HepG2 (cell line): ENCODE data around the gene DDRGK1. TPM values are rescaled to one million over a fixed set of nuclear protein-coding genes. Genes with fewer than 3 reads are reported as not detected.

Experiments
- CBX2 ChIP-seq, 2 experiments: fragments of 200-600 bp in 1 of 2; sonication (generic); formaldehyde crosslinking in 1 of 2; IDR thresholded peaks; 2 replicates each; pipeline versions ENCODE4 v1.7.0 to v1.8.1; 2018 to 2022; ENCODE audit warnings: low read depth in 2 of 2, low read length in 1 of 2, mild to moderate bottlenecking in 1 of 2, missing genetic modification reagents in 1 of 2
- DR1 ChIP-seq: sonication (generic); formaldehyde crosslinking; IDR thresholded peaks from 2 replicates; pipeline ENCODE4 v1.8.0; 2021; ENCODE audit warnings: mild to moderate bottlenecking, missing genetic modification reagents, inconsistent platforms
- E2F2 ChIP-seq: sonication (generic); formaldehyde crosslinking; IDR thresholded peaks from 2 replicates; pipeline ENCODE4 v1.4.0; 2020; ENCODE audit warnings: missing genetic modification reagents, borderline replicate concordance
- GLMP ChIP-seq: sonication (generic); formaldehyde crosslinking; IDR thresholded peaks from 2 replicates; pipeline ENCODE4 v1.9.0; 2021; ENCODE audit warnings: missing genetic modification reagents, mild to moderate bottlenecking, borderline replicate concordance
- MAX ChIP-seq: IDR thresholded peaks from 2 replicates; pipeline ENCODE4 v1.6.1; 2012; ENCODE audit warnings: inconsistent platforms
- PTBP1 ChIP-seq: fragments of 200-400 bp; formaldehyde crosslinking; IDR thresholded peaks from 2 replicates; pipeline ENCODE4 v1.6.1; 2018; ENCODE audit warnings: low read length, low read depth; ENCODE audit not compliant: poor library complexity, severe bottlenecking
- RBM39 ChIP-seq: fragments of 200-400 bp; formaldehyde crosslinking; IDR thresholded peaks from one replicate; pipeline ENCODE4 v1.6.1; 2018; ENCODE audit warnings: antibody characterized with exemption, mild to moderate bottlenecking, low read depth, low read length; ENCODE audit not compliant: poor library complexity, severe bottlenecking
- ZBTB4 ChIP-seq: sonication (generic); formaldehyde crosslinking; IDR thresholded peaks from 2 replicates; pipeline ENCODE4 v1.4.0; 2020; ENCODE audit warnings: missing genetic modification reagents, mild to moderate bottlenecking, borderline replicate concordance
- ZC3H13 ChIP-seq: sonication (generic); formaldehyde crosslinking; IDR thresholded peaks from 2 replicates; pipeline ENCODE4 v1.8.1; 2023; ENCODE audit warnings: mild to moderate bottlenecking, missing genetic modification reagents, moderate library complexity
- ZNF33A ChIP-seq: sonication (generic); formaldehyde crosslinking; IDR thresholded peaks from 2 replicates; pipeline ENCODE4 v1.5.1; 2020; ENCODE audit warnings: missing genetic modification reagents, mild to moderate bottlenecking, moderate library complexity, borderline replicate concordance
- ZNF501 ChIP-seq: sonication (generic); formaldehyde crosslinking; IDR thresholded peaks from 2 replicates; pipeline ENCODE4 v1.5.1; 2020; ENCODE audit warnings: mild to moderate bottlenecking, moderate library complexity, missing genetic modification reagents
- ZNF550 ChIP-seq: sonication (generic); formaldehyde crosslinking; IDR thresholded peaks from 2 replicates; pipeline ENCODE4 v1.4.0; 2020; ENCODE audit warnings: mild to moderate bottlenecking, missing genetic modification reagents, borderline replicate concordance
- ZNF775 ChIP-seq: sonication (generic); formaldehyde crosslinking; IDR thresholded peaks from 2 replicates; pipeline ENCODE4 v1.4.0; 2020; ENCODE audit warnings: missing genetic modification reagents, mild to moderate bottlenecking, moderate library complexity, borderline replicate concordance
- ZNF780A ChIP-seq: sonication (generic); formaldehyde crosslinking; IDR thresholded peaks from 2 replicates; pipeline ENCODE4 v1.8.0; 2022; ENCODE audit warnings: mild to moderate bottlenecking, missing genetic modification reagents, moderate library complexity
- ZNF883 ChIP-seq: sonication (generic); formaldehyde crosslinking; IDR thresholded peaks from 2 replicates; pipeline ENCODE4 v1.5.1; 2020; ENCODE audit warnings: mild to moderate bottlenecking, missing genetic modification reagents; ENCODE audit errors: not compliant biosample characterization
- ZSCAN21 ChIP-seq: sonication (generic); formaldehyde crosslinking; IDR thresholded peaks from 2 replicates; pipeline ENCODE4 v1.8.0; 2022; ENCODE audit warnings: mild to moderate bottlenecking, missing genetic modification reagents, moderate library complexity, borderline replicate concordance
- ZSCAN31 ChIP-seq: sonication (generic); formaldehyde crosslinking; IDR thresholded peaks from 2 replicates; pipeline ENCODE4 v1.5.0; 2020; ENCODE audit warnings: low read depth, mild to moderate bottlenecking, missing genetic modification reagents
- ZSCAN5A ChIP-seq: sonication (generic); formaldehyde crosslinking; IDR thresholded peaks from 2 replicates; pipeline ENCODE4 v1.8.0; 2022; ENCODE audit warnings: mild to moderate bottlenecking, missing genetic modification reagents, borderline replicate concordance
- ZSCAN9 ChIP-seq: IDR thresholded peaks from 2 replicates; pipeline ENCODE4 v1.6.1; 2016; ENCODE audit warnings: borderline replicate concordance
- polyA plus RNA-seq, 8 experiments: library from polyadenylated mRNA; depleted of rRNA in 3 of 8; stranded (reverse) in 7 of 8; unstranded in 1 of 8; fragments of >200 nt; fragmentation: Illumina TruSeq in 4 of 8; extraction: Trizol in 4 of 8; gene quantifications; 2 replicates each; pipeline versions ENCODE4 v1.2.1 to v1.2.3, GENCODE V29; 2011 to 2016; ENCODE audit warnings: low read depth in 4 of 8, missing spikeins in 1 of 8, mixed read lengths in 1 of 8; ENCODE audit not compliant: insufficient read depth in 1 of 8
- total RNA-seq, 5 experiments: library from RNA; depleted of rRNA; stranded (reverse); fragments of >200 nt; fragmentation: Illumina TruSeq; extraction: Trizol; gene quantifications; 2 replicates each; pipeline ENCODE4 v1.2.3, GENCODE V29; 2016; ENCODE audit warnings: low read depth in 1 of 5

Gene DDRGK1
- total and polyA plus RNA-seq, 2 of the 13 experiments (the other 11 are each of a cell fraction or from before 2014, with no cell fraction given), result 96.7 to 149 TPM

- TF ChIP-seq ZBTB4 (no peak), ZNF550 (peak; percentile 21; the same call in 1 of the 2 replicates), ZC3H13 (CRISPR knock-in tag) (peak; percentile 90), ZSCAN9 (CRISPR knock-in tag) (no peak), ZNF883 (CRISPR knock-in tag) (no peak), RBM39 (no peak), ZNF780A (CRISPR knock-in tag) (peak; percentile 86), ZSCAN5A (CRISPR knock-in tag) (no peak), PTBP1 (peak; percentile 84), ZNF775 (CRISPR knock-in tag) (0 out of 2 replicates have a peak, but pooled peaks have one; percentile 26), ZSCAN21 (CRISPR knock-in tag) (0 out of 2 replicates have a peak, but pooled peaks have one; percentile 51), ZSCAN31 (0 out of 2 replicates have a peak, but pooled peaks have one; percentile 60), E2F2 (CRISPR knock-in tag) (no peak), MAX (peak; percentile 27; the same call in 1 of the 2 replicates), ZNF501 (CRISPR knock-in tag) (no peak; the same call in 1 of the 2 replicates), ZNF33A (peak; percentile 96; the same call in 1 of the 2 replicates), GLMP (CRISPR knock-in tag) (no peak), DR1 (0 out of 2 replicates have a peak, but pooled peaks have one; percentile 50), CBX2 (IDR thresholded peaks at IDR 0.05; ENCODE audit: low read depth, low read length) (no peak), CBX2 (CRISPR knock-in tag; IDR thresholded peaks at IDR 0.05; ENCODE audit: low read depth) (no peak)
Measured at GRCh38 chr20:3203315-3204123, 963 bp downstream of the DDRGK1 start (continued).
